ENCODE data around the gene LGI1. TPM values are rescaled to one million over a fixed set of nuclear protein-coding genes. Genes with fewer than 3 reads are reported as not detected.

LGI1 gene
- total and polyA plus RNA-seq, 2 of the 8 experiments (the other 6 are each of a cell fraction or from before 2014, with no cell fraction given) = 0.15 TPM; not detected in 1

GRCh38 chr10:93844979-93845626 is 87.4 kb downstream of the LGI1 start:
- Histone ChIP-seq H2BK12ac (ENCODE audit: low read depth, low read length) (no peak overlapping the region), H3K9ac (replicated peaks in 1 of 4; ENCODE audit: extremely low read depth in 1 of 4, low read depth in 3 of 4, low read length in 3 of 4) (no peak overlapping the region), H2BK120ac (replicated peaks; ENCODE audit: low read depth, low read length) (no peak overlapping the region), H4K5ac (ENCODE audit: insufficient read length, low read depth, low read length) (no peak overlapping the region), H3K27me3 (replicated peaks in 1 of 4; ENCODE audit: control insufficient read depth in 3 of 4, extremely low read depth in 1 of 4, insufficient read depth in 3 of 4, low read length in 3 of 4) (peaks cover 31 to 76% (median 73%) of the 10 kb centered on the region in 4 experiments), H3K56ac (replicated peaks; ENCODE audit: insufficient read length, low read depth, low read length) (no peak overlapping the region), H2AK5ac (ENCODE audit: low read depth, low read length) (no peak overlapping the region), H3K4me2 (ENCODE audit: insufficient read depth in 1 of 2, low read depth in 2 of 2, low read length in 2 of 2) (no peak overlapping the region), H3K36me3 (ENCODE audit: control insufficient read depth in 2 of 4, insufficient read depth in 4 of 4, low read length in 3 of 4) (peaks cover 0 to 2% (median 0%) of the 10 kb centered on the region in 4 experiments; a peak in 1 of 8 replicates), H2AFZ (ENCODE audit: low read length) (no peak overlapping the region), H4K91ac (replicated peaks; ENCODE audit: insufficient read length, low read length) (no peak overlapping the region), H3K18ac (ENCODE audit: extremely low read depth, low read length) (no peak overlapping the region), H3K14ac (ENCODE audit: insufficient read length) (no peak overlapping the region), H4K8ac (ENCODE audit: extremely low read depth, insufficient read depth, low read length) (no peak overlapping the region), H3K27ac (ENCODE audit: low read depth, low read length) (no peak overlapping the region), H2BK15ac (ENCODE audit: low read length) (no peak overlapping the region), H4K20me1 (replicated peaks in 1 of 2; ENCODE audit: control insufficient read depth in 1 of 2, insufficient read depth in 2 of 2, low read length in 2 of 2) (peaks cover 2% of the 10 kb centered on the region in 2 experiments), H2BK20ac (ENCODE audit: low read length) (no peak overlapping the region), H3K4ac (replicated peaks; ENCODE audit: insufficient read length, low read depth, low read length) (no peak overlapping the region), H3K4me1 (replicated peaks in 1 of 4; ENCODE audit: control insufficient read depth in 3 of 4, insufficient read depth in 4 of 4, low read length in 3 of 4) (peaks cover 10 to 12% (median 11%) of the 10 kb centered on the region in 4 experiments; a peak in 5 of 7 replicates), H3K79me1 (ENCODE audit: low read depth, low read length) (no peaks in the 10 kb centered on the region), H2BK5ac (ENCODE audit: low read depth, low read length) (no peak overlapping the region), H3K23ac (ENCODE audit: insufficient read length) (no peak overlapping the region), H3K23me2 (ENCODE audit: low read depth, low read length) (no peaks in the 10 kb centered on the region; the same call in 1 of the 2 replicates), H3K9me3 (ENCODE audit: insufficient read depth in 2 of 2, low read depth in 1 of 2, low read length in 1 of 2) (peaks cover 2 to 29% of the 10 kb centered on the region in 2 experiments; a peak in 3 of 4 replicates), H3K4me3 (ENCODE audit: extremely low read depth in 1 of 4, insufficient read depth in 2 of 4, low read depth in 3 of 4, low read length in 4 of 4) (no peak overlapping the region), H3K79me2 (ENCODE audit: control insufficient read depth in 1 of 2, insufficient read depth in 2 of 2, low read length in 2 of 2) (no peaks in the 10 kb centered on the region)
- 83% methylated on average over 25 of the region's 30 CpGs; no CpG with 5 or more reads in 1 of the 2 experiments for WGBS, 2 experiments (ENCODE audit: extremely low coverage in 1 of 2, insufficient coverage in 1 of 2, insufficient read length in 1 of 2, insufficient replicate concordance in 2 of 2, low coverage in 1 of 2, low lambda C conversion rate in 2 of 2, missing lambda C conversion rate in 1 of 2)
- no peak for FAIRE-seq
- ChIA-PET POLR2A (ENCODE audit: partially characterized antibody) (no interaction called here), CTCF (ENCODE audit: partially characterized antibody) (interaction anchor here (0.6 to 1.3 kb wide), 5 partner anchors 12 to 74 kb away, joined by 3 to 5 read pairs (median 3); no protein-coding TSS in a partner anchor)
- no peak for DNase-seq (ENCODE audit: low read depth in 1 of 2, low spot score in 2 of 2)
- TF ChIP-seq HDAC2 (IDR thresholded peaks at IDR 0.05; ENCODE audit: borderline replicate concordance in 1 of 2, low read depth in 2 of 2, low read length in 2 of 2) = no peak
- no peak for TF ChIP-seq NANOG (IDR thresholded peaks at IDR 0.05; ENCODE audit: insufficient read depth, low read depth, low read length, poor library complexity, severe bottlenecking)
- TF ChIP-seq CREB1 (IDR thresholded peaks at IDR 0.05) = no peak
- no peak for TF ChIP-seq RAD21 (IDR thresholded peaks at IDR 0.05 in 1 of 2, conservative IDR thresholded peaks at IDR 0.05 in 1 of 2; ENCODE audit: low read depth in 2 of 2, low read length in 2 of 2)
- TF ChIP-seq SP2 (IDR thresholded peaks at IDR 0.05; ENCODE audit: low read length) = no peak
- TF ChIP-seq TAF7 (optimal IDR thresholded peaks at IDR 0.05; ENCODE audit: borderline replicate concordance, low read depth, low read length) = no peak
- no peak for TF ChIP-seq HDAC6 (IDR thresholded peaks at IDR 0.05; ENCODE audit: low read depth, low read length)
- no peak for TF ChIP-seq ATF3 (IDR thresholded peaks at IDR 0.05; ENCODE audit: insufficient read depth, low read depth, low read length)
- TF ChIP-seq CHD2 (IDR thresholded peaks at IDR 0.05; ENCODE audit: low read length) = no peak
- TF ChIP-seq RNF2 (IDR thresholded peaks at IDR 0.05; ENCODE audit: borderline replicate concordance, low read depth, low read length, missing control alignments, poor library complexity, severe bottlenecking) = no peak
- TF ChIP-seq TEAD4 (IDR thresholded peaks at IDR 0.05; ENCODE audit: low read depth, low read length) = no peak
